IPS-18a (cell line): ENCODE results near the gene ACACB.

Source experiments
- H3K27ac ChIP-seq: one replicate; pipeline ENCODE4 v1.5.1; 2013; ENCODE audit warnings: low read length
- H3K27me3 ChIP-seq: one replicate; pipeline ENCODE4 v1.6.1; 2013; ENCODE audit warnings: mild to moderate bottlenecking, low read length; ENCODE audit not compliant: control insufficient read depth, insufficient read depth
- H3K36me3 ChIP-seq: one replicate; pipeline ENCODE4 v1.6.1; 2013; ENCODE audit warnings: low read depth, low read length; ENCODE audit not compliant: control insufficient read depth
- H3K4me1 ChIP-seq: one replicate; pipeline ENCODE4 v1.6.1; 2013; ENCODE audit warnings: low read depth, low read length; ENCODE audit not compliant: control insufficient read depth
- H3K4me3 ChIP-seq: one replicate; pipeline ENCODE4 v1.5.1; 2013; ENCODE audit warnings: low read length
- H3K9ac ChIP-seq: one replicate; pipeline ENCODE4 v1.6.1; 2013; ENCODE audit warnings: mild to moderate bottlenecking, low read length, moderate library complexity
- H3K9me3 ChIP-seq: one replicate; pipeline ENCODE4 v1.6.1; 2013; ENCODE audit warnings: low read depth, low read length; ENCODE audit not compliant: control insufficient read depth

The ACACB gene

GRCh38 chr12:109115758-109116610 is at the start of gene ACACB:
Gene ACACB (plus strand): TSS chr12:109116587. CDS start chr12:109139406, 22,819 bp downstream.
- H3K27ac ChIP-seq = no peak within 1 kb of the TSS
- H3K36me3 ChIP-seq = no peaks in the 10 kb centered on the region
- no peak within 1 kb of the TSS for H3K9ac ChIP-seq
- no peaks in the 10 kb centered on the region for H3K9me3 ChIP-seq
- H3K27me3 ChIP-seq = no peaks in the 10 kb centered on the region
- H3K4me3 ChIP-seq = no peak within 1 kb of the TSS
- H3K4me1 ChIP-seq = peaks cover 10% of the 10 kb centered on the region

- peaks cover 19% of the 10 kb centered on the region for H3K4me1 ChIP-seq
- peak overlapping the region; percentile 39 for H3K4me3 ChIP-seq
- peak overlapping the region; percentile 4 for H3K27ac ChIP-seq
- peaks cover 3% of the 10 kb centered on the region for H3K36me3 ChIP-seq
- peak overlapping the region; percentile 40 for H3K9ac ChIP-seq
- no peaks in the 10 kb centered on the region for H3K9me3 ChIP-seq
- no peaks in the 10 kb centered on the region for H3K27me3 ChIP-seq
Measured at GRCh38 chr12:109069307-109070271, 46.8 kb upstream of the ACACB start.

- Histone ChIP-seq H3K4me1 (peaks cover 10% of the 10 kb centered on the region), H3K27me3 (no peaks in the 10 kb centered on the region), H3K9me3 (no peaks in the 10 kb centered on the region), H3K4me3 (no peak overlapping the region), H3K9ac (no peak overlapping the region), H3K27ac (no peak overlapping the region), H3K36me3 (peaks cover 3% of the 10 kb centered on the region)
Measured at GRCh38 chr12:109074866-109075265, 41.5 kb upstream of the ACACB start.

GRCh38 chr12:109082751-109083150 is 33.6 kb upstream of the ACACB start:
- H3K36me3 ChIP-seq = peaks cover 5% of the 10 kb centered on the region
- H3K27ac ChIP-seq = no peak overlapping the region
- no peak overlapping the region for H3K9ac ChIP-seq
- no peak overlapping the region for H3K4me3 ChIP-seq
- no peaks in the 10 kb centered on the region for H3K27me3 ChIP-seq
- H3K9me3 ChIP-seq = no peaks in the 10 kb centered on the region
- no peaks in the 10 kb centered on the region for H3K4me1 ChIP-seq

- Histone ChIP-seq H3K9me3 (no peaks in the 10 kb centered on the region), H3K9ac (no peak overlapping the region), H3K36me3 (peaks cover 11% of the 10 kb centered on the region), H3K27me3 (no peaks in the 10 kb centered on the region), H3K4me1 (no peaks in the 10 kb centered on the region), H3K27ac (no peak overlapping the region), H3K4me3 (no peak overlapping the region)
Measured at GRCh38 chr12:109084425-109084824, 32.0 kb upstream of the ACACB start.

GRCh38 chr12:109085590-109085989 is 30.8 kb upstream of the ACACB start:
- Histone ChIP-seq H3K4me3 (no peak overlapping the region), H3K27me3 (no peaks in the 10 kb centered on the region), H3K9me3 (no peaks in the 10 kb centered on the region), H3K27ac (no peak overlapping the region), H3K4me1 (no peaks in the 10 kb centered on the region), H3K9ac (no peak overlapping the region), H3K36me3 (peaks cover 11% of the 10 kb centered on the region)

GRCh38 chr12:109087250-109087649 is 29.1 kb upstream of the ACACB start:
- Histone ChIP-seq H3K36me3 (peaks cover 11% of the 10 kb centered on the region), H3K9me3 (no peaks in the 10 kb centered on the region), H3K4me1 (no peaks in the 10 kb centered on the region), H3K27ac (no peak overlapping the region), H3K4me3 (no peak overlapping the region), H3K27me3 (no peaks in the 10 kb centered on the region), H3K9ac (no peak overlapping the region)

GRCh38 chr12:109088818-109089217 is 27.6 kb upstream of the ACACB start:
- Histone ChIP-seq H3K4me3 (no peak overlapping the region), H3K27ac (no peak overlapping the region), H3K36me3 (peaks cover 11% of the 10 kb centered on the region), H3K9me3 (no peaks in the 10 kb centered on the region), H3K27me3 (peaks cover 6% of the 10 kb centered on the region), H3K4me1 (no peaks in the 10 kb centered on the region), H3K9ac (no peak overlapping the region)

- no peak overlapping the region for H3K4me3 ChIP-seq
- peaks cover 6% of the 10 kb centered on the region for H3K27me3 ChIP-seq
- H3K36me3 ChIP-seq = peaks cover 11% of the 10 kb centered on the region
- H3K4me1 ChIP-seq = no peaks in the 10 kb centered on the region
- no peak overlapping the region for H3K27ac ChIP-seq
- no peak overlapping the region for H3K9ac ChIP-seq
- no peaks in the 10 kb centered on the region for H3K9me3 ChIP-seq
Measured at GRCh38 chr12:109089683-109090082, 26.7 kb upstream of the ACACB start.

GRCh38 chr12:109092497-109093021 is 23.8 kb upstream of the ACACB start:
- peak overlapping the region; percentile 41 for H3K9ac ChIP-seq
- H3K27me3 ChIP-seq = peaks cover 6% of the 10 kb centered on the region
- H3K4me3 ChIP-seq = peak overlapping the region; percentile 66
- no peaks in the 10 kb centered on the region for H3K9me3 ChIP-seq
- H3K36me3 ChIP-seq = peaks cover 8% of the 10 kb centered on the region
- no peaks in the 10 kb centered on the region for H3K4me1 ChIP-seq
- H3K27ac ChIP-seq = no peak overlapping the region
